ENCODE measurements around the gene RENBP.

The RENBP gene

DNA sequence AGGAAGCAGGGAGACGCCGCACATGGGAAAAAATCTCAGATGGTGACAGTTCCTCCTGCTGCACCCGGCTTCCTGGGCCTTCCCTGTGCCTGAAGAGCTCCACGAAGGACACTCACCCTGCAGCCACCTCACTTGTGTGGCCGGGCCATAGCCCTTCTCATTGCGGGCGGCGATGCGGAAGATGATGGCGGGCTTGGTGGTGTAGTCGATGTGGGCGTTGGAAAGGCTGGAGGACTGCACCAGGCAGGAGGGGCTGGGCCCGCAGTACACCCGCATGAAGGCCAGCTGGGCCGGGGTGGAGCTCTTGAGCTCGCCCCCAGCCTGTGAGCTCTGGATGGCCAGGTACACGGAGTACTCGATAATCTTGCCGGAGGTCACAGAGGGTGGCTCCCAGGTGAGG is 5.7 kb upstream of the RENBP start:
- no CpG with 5 or more reads among the region's 19 CpGs for WGBS, 2 donors (ENCODE audit: extremely low coverage in 2 of 2, insufficient read length in 2 of 2, insufficient replicate concordance in 1 of 2)
- Histone ChIP-seq H3K14ac (ENCODE audit: low read length) (no peak overlapping the region), H2BK12ac (ENCODE audit: low read length) (no peak overlapping the region), H2BK5ac (ENCODE audit: low read length) (no peak overlapping the region), H3K4me2 (ENCODE audit: insufficient read depth, low read length, poor library complexity, severe bottlenecking) (no peak overlapping the region), H3K36me3 (replicated peaks in 1 of 2; ENCODE audit: control insufficient read depth in 2 of 2, insufficient read depth in 2 of 2, low read length in 2 of 2) (peaks cover 33 to 76% of the 10 kb centered on the region in 2 donors), H4K8ac (ENCODE audit: low read depth, low read length) (no peak overlapping the region), H3K79me1 (ENCODE audit: low read depth, low read length) (peaks cover 6% of the 10 kb centered on the region), H3K27me3 (ENCODE audit: control insufficient read depth in 3 of 3, insufficient read depth in 3 of 3, low read depth in 1 of 3, low read length in 3 of 3) (no peaks in the 10 kb centered on the region), H3K4ac (ENCODE audit: low read length) (no peak overlapping the region), H3K23ac (ENCODE audit: low read depth, low read length, poor library complexity) (no peak overlapping the region), H3K27ac (replicated peaks; ENCODE audit: low read length) (peak overlapping the region; percentile 35), H3K9me3 (replicated peaks in 1 of 2; ENCODE audit: control insufficient read depth in 2 of 2, insufficient read depth in 1 of 2, low read depth in 1 of 2, low read length in 2 of 2) (no peaks in the 10 kb centered on the region), H2BK15ac (ENCODE audit: low read length) (no peak overlapping the region), H3K18ac (ENCODE audit: low read length) (no peak overlapping the region), H2BK120ac (ENCODE audit: low read depth, low read length) (no peak overlapping the region), H2AFZ (ENCODE audit: low read length) (no peak overlapping the region), H3K4me3 (ENCODE audit: low read length in 2 of 2) (no peak overlapping the region), H4K91ac (ENCODE audit: low read depth, low read length, poor library complexity) (no peak overlapping the region), H3K4me1 (ENCODE audit: control insufficient read depth in 2 of 2, insufficient read depth in 1 of 2, low read depth in 1 of 2, low read length in 2 of 2) (peaks cover 12 to 17% of the 10 kb centered on the region in 2 donors), H2AK5ac (ENCODE audit: low read depth, low read length) (no peak overlapping the region), H3K9ac (ENCODE audit: low read depth, low read length, poor library complexity) (no peak overlapping the region)
- DNase-seq (ENCODE audit: low spot score): no peak

GRCh38 chrX:153948847-153949805 is 4.7 kb upstream of the RENBP start:
- H3K4me1 ChIP-seq (ENCODE audit: control insufficient read depth in 2 of 2, insufficient read depth in 1 of 2, low read depth in 1 of 2, low read length in 2 of 2): peaks cover 12 to 21% of the 10 kb centered on the region in 2 donors
- H3K27ac ChIP-seq (replicated peaks; ENCODE audit: low read length): peak overlapping the region; percentile 94
- peak overlapping the region in 1 of 2 donors; percentile 42 for H3K4me3 ChIP-seq (ENCODE audit: low read length in 2 of 2)
- peaks cover 31 to 66% of the 10 kb centered on the region in 2 donors for H3K36me3 ChIP-seq (replicated peaks in 1 of 2; ENCODE audit: control insufficient read depth in 2 of 2, insufficient read depth in 2 of 2, low read length in 2 of 2)
- no peak for DNase-seq (ENCODE audit: low spot score)
- H2AFZ ChIP-seq (ENCODE audit: low read length): no peak overlapping the region
- peaks cover 6% of the 10 kb centered on the region for H3K79me1 ChIP-seq (ENCODE audit: low read depth, low read length)
- no peak overlapping the region for H2BK12ac ChIP-seq (ENCODE audit: low read length)
- H3K4me2 ChIP-seq (ENCODE audit: insufficient read depth, low read length, poor library complexity, severe bottlenecking): no peak overlapping the region
- no peak overlapping the region for H2BK120ac ChIP-seq (ENCODE audit: low read depth, low read length)
- peaks cover 0 to 3% (median 0%) of the 10 kb centered on the region in 3 experiments for H3K27me3 ChIP-seq (ENCODE audit: control insufficient read depth in 3 of 3, insufficient read depth in 3 of 3, low read depth in 1 of 3, low read length in 3 of 3)
- H4K91ac ChIP-seq (ENCODE audit: low read depth, low read length, poor library complexity): no peak overlapping the region
- no peak overlapping the region for H3K23ac ChIP-seq (ENCODE audit: low read depth, low read length, poor library complexity)
- H3K9ac ChIP-seq (ENCODE audit: low read depth, low read length, poor library complexity): no peak overlapping the region
- H3K14ac ChIP-seq (ENCODE audit: low read length): no peak overlapping the region
- no peak overlapping the region for H4K8ac ChIP-seq (ENCODE audit: low read depth, low read length)
- peak overlapping the region; percentile 57 for H3K18ac ChIP-seq (ENCODE audit: low read length)
- no peak overlapping the region for H3K4ac ChIP-seq (ENCODE audit: low read length)
- H2BK5ac ChIP-seq (ENCODE audit: low read length): peak overlapping the region; percentile 66
- H3K9me3 ChIP-seq (replicated peaks in 1 of 2; ENCODE audit: control insufficient read depth in 2 of 2, insufficient read depth in 1 of 2, low read depth in 1 of 2, low read length in 2 of 2): no peaks in the 10 kb centered on the region
- WGBS, 2 donors (ENCODE audit: extremely low coverage in 2 of 2, insufficient read length in 2 of 2, insufficient replicate concordance in 1 of 2): no CpG with 5 or more reads among the region's 30 CpGs
- H2BK15ac ChIP-seq (ENCODE audit: low read length): no peak overlapping the region
- H2AK5ac ChIP-seq (ENCODE audit: low read depth, low read length): no peak overlapping the region

- no peak overlapping the region for H3K4ac ChIP-seq (ENCODE audit: low read length)
- DNase-seq (ENCODE audit: low spot score): no peak
- no peak overlapping the region for H4K8ac ChIP-seq (ENCODE audit: low read depth, low read length)
- no peak overlapping the region for H2BK5ac ChIP-seq (ENCODE audit: low read length)
- no peak overlapping the region for H3K4me3 ChIP-seq (ENCODE audit: low read length in 2 of 2)
- H2AK5ac ChIP-seq (ENCODE audit: low read depth, low read length): peak overlapping the region; percentile 56
- peak overlapping the region; percentile 94 for H3K27ac ChIP-seq (replicated peaks; ENCODE audit: low read length)
- no peak overlapping the region for H2BK15ac ChIP-seq (ENCODE audit: low read length)
- H4K91ac ChIP-seq (ENCODE audit: low read depth, low read length, poor library complexity): no peak overlapping the region
- H3K36me3 ChIP-seq (replicated peaks in 1 of 2; ENCODE audit: control insufficient read depth in 2 of 2, insufficient read depth in 2 of 2, low read length in 2 of 2): peaks cover 26 to 55% of the 10 kb centered on the region in 2 donors
- H3K27me3 ChIP-seq (ENCODE audit: control insufficient read depth in 3 of 3, insufficient read depth in 3 of 3, low read depth in 1 of 3, low read length in 3 of 3): peaks cover 0 to 5% (median 0%) of the 10 kb centered on the region in 3 experiments
- peaks cover 6% of the 10 kb centered on the region for H3K79me1 ChIP-seq (ENCODE audit: low read depth, low read length)
- no peaks in the 10 kb centered on the region for H3K9me3 ChIP-seq (replicated peaks in 1 of 2; ENCODE audit: control insufficient read depth in 2 of 2, insufficient read depth in 1 of 2, low read depth in 1 of 2, low read length in 2 of 2)
- no peak overlapping the region for H2BK120ac ChIP-seq (ENCODE audit: low read depth, low read length)
- H3K4me2 ChIP-seq (ENCODE audit: insufficient read depth, low read length, poor library complexity, severe bottlenecking): no peak overlapping the region
- no peak overlapping the region for H3K23ac ChIP-seq (ENCODE audit: low read depth, low read length, poor library complexity)
- no peak overlapping the region for H3K14ac ChIP-seq (ENCODE audit: low read length)
- no CpG with 5 or more reads among the region's 10 CpGs for WGBS, 2 donors (ENCODE audit: extremely low coverage in 2 of 2, insufficient read length in 2 of 2, insufficient replicate concordance in 1 of 2)
- peak overlapping the region; percentile 46 for H2BK12ac ChIP-seq (ENCODE audit: low read length)
- H3K4me1 ChIP-seq (ENCODE audit: control insufficient read depth in 2 of 2, insufficient read depth in 1 of 2, low read depth in 1 of 2, low read length in 2 of 2): peaks cover 12 to 19% of the 10 kb centered on the region in 2 donors
- H3K18ac ChIP-seq (ENCODE audit: low read length): peak overlapping the region; percentile 95
- no peak overlapping the region for H3K9ac ChIP-seq (ENCODE audit: low read depth, low read length, poor library complexity)
- H2AFZ ChIP-seq (ENCODE audit: low read length): no peak overlapping the region
Observed at GRCh38 chrX:153948002-153948466, 3.6 kb upstream of the RENBP start.

All from neuronal stem cell (in vitro differentiated cells).